Measurements from ENCODE around the gene COG5. TPM values are rescaled to one million over a fixed set of nuclear protein-coding genes. Genes with fewer than 3 reads are reported as not detected.

The COG5 gene
- total and polyA plus RNA-seq, 9 of the 15 experiments (the other 6 are each of a cell fraction or from before 2014, with no cell fraction given), result 15.3 to 75.1 (median 56.4) TPM

DNA sequence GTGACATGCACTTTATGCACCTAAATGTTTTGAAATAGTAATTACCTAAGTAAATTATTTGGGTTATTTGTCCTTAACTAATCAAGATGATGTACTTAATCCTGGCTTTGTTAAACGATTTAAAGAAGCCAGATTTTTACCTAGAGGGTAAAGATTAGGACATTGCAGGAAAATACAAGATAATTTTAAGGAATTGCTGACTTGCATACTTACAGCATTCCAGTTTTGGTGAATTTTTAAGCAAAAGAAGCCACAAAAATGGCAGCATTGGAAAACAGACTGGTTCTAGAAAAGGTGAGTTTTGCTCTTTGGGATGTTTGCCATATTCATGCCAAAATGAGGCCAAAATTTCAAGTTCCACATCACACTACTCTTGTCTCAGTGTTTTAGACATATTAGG, 49.7 kb upstream of the COG5 start:
- ChIA-PET CTCF (ENCODE audit: low intra/inter-chr PET ratio) (no interaction called here), POLR2A (no interaction called here)
- no peaks in the 10 kb centered on the region for H3K9me1 ChIP-seq (ENCODE audit: control insufficient read depth, insufficient read depth, low read length)
- WGBS (ENCODE audit: insufficient coverage, low coverage, missing lambda C conversion rate), result 52% methylated on average over 1 of the region's 1 CpG
- H3K27me3 ChIP-seq (ENCODE audit: control insufficient read depth in 2 of 2, insufficient read depth in 2 of 2, low read length in 2 of 2), result no peaks in the 10 kb centered on the region
- H3K4me3 ChIP-seq, result no peak overlapping the region
- in situ Hi-C loops (cut with MboI), result no loop called here
- intact Hi-C loops (cut with micrococcal nuclease), result no loop called here
- no peaks in the 10 kb centered on the region for H3K4me1 ChIP-seq (replicated peaks in 1 of 2; ENCODE audit: control insufficient read depth in 2 of 2, insufficient read depth in 2 of 2, low read length in 2 of 2)
- H3K9me3 ChIP-seq (replicated peaks; ENCODE audit: control insufficient read depth, insufficient read depth, low read depth, low read length), result no peaks in the 10 kb centered on the region
- TF ChIP-seq ZFP30 (CRISPR knock-in tag; IDR thresholded peaks at IDR 0.05; ENCODE audit: borderline replicate concordance) (no peak), MAFF (IDR thresholded peaks at IDR 0.05; ENCODE audit: low read length) (peak; percentile 51), ETS2 (tag; IDR thresholded peaks at IDR 0.05; ENCODE audit: borderline replicate concordance, poor library complexity, severe bottlenecking) (no peak), C11orf30 (IDR thresholded peaks at IDR 0.05; ENCODE audit: low read depth) (peak; percentile 83), GTF2A2 (tag; IDR thresholded peaks at IDR 0.05) (no peak), MAFK (IDR thresholded peaks at IDR 0.05; ENCODE audit: low read length) (peak; percentile 22; the same call in 1 of the 2 replicates), MAFG (tag; conservative IDR thresholded peaks at IDR 0.05) (peak; percentile 62), ZNF316 (IDR thresholded peaks at IDR 0.05) (peak; percentile 83), DNMT1 (IDR thresholded peaks at IDR 0.05) (no peak)
- no peaks in the 10 kb centered on the region for H4K20me1 ChIP-seq (replicated peaks; ENCODE audit: control insufficient read depth, insufficient read depth, low read length)
- FAIRE-seq (no peak), ATAC-seq (no peak), DNase-seq (ENCODE audit: extremely low read depth in 1 of 4, low spot score in 3 of 4) (no peak)
- H2AFZ ChIP-seq (ENCODE audit: low read depth, low read length), result no peak overlapping the region
- H3K9ac ChIP-seq (ENCODE audit: insufficient read depth in 1 of 2, low read depth in 2 of 2, low read length in 2 of 2), result no peak overlapping the region
- no peaks in the 10 kb centered on the region for H3K79me2 ChIP-seq (ENCODE audit: control insufficient read depth, insufficient read depth, low read length)
- no peak overlapping the region for H3K27ac ChIP-seq (ENCODE audit: extremely low read depth, low read depth, low read length)
- no peak overlapping the region for H3K4me2 ChIP-seq (ENCODE audit: insufficient read depth, low read length)
- BruUV-seq (replicated peaks), result no TSS peak
- H3K36me3 ChIP-seq (ENCODE audit: control insufficient read depth, insufficient read depth, low read length), result peaks cover 71% of the 10 kb centered on the region
